RKO (cell line): ENCODE data around the gene PTCD2.
A peak's percentile ranks its signal among the peaks of the same experiment; 100 is the strongest.

Experiments used
- DNase-seq: peaks from one replicate; pipeline ENCODE4 v3.0.0-alpha.2; 2016; ENCODE audit warnings: low spot score

PTCD2 gene, protein sequence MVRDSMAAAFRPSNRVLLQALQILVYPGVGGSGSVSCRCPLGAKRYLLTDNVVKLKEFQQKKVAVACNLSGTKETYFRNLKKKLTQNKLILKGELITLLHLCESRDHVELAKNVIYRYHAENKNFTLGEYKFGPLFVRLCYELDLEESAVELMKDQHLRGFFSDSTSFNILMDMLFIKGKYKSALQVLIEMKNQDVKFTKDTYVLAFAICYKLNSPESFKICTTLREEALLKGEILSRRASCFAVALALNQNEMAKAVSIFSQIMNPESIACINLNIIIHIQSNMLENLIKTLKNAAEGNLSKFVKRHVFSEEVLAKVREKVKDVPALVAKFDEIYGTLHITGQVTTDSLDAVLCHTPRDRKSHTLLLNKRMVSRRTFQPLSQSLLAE

DNA sequence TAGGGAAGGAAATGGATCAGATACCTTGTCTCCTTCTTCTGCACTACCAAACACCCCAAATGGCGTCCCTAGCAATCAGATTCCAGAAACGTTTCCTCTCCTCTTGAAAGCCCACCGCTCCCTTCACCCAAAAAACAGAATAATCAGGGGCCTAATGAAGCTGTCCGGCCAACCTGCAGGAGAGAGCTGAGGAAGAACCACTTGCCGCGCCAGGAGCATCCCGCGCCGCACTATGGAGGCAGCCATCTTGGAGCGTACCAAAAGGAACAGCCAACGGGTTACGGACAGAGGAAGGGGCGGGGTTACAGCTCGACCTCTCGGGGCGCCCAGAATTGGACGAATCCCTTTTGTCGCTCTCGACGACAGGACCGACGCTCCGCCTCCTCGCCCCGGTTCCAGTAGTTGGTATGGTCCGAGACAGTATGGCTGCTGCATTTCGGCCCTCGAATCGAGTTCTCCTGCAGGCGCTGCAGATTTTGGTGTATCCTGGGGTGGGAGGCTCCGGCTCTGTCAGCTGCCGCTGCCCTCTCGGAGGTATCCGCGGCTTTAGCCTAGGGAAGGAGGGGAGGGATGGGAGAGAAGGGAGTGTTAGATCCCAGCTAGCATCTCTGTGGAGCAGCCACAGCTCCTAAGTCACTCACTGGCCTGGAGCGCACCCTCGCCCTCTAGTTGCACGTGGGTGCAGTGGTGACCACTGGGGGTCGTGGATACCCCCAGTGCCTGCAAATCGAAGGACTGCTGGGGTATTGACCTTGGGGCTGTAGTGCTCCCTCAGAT is at the start of gene PTCD2, which contains the start of gene MRPS27:
Gene PTCD2, plus strand, starts transcription at position 398 of the 777 bp plus-strand sequence. Its CDS starts 10 bp downstream, at position 408.
Gene MRPS27, minus strand, starts transcription at position 265 of the 777 bp plus-strand sequence. Its CDS starts 19 bp downstream, at position 246.
- DNase-seq, result peak; percentile 99

DNA sequence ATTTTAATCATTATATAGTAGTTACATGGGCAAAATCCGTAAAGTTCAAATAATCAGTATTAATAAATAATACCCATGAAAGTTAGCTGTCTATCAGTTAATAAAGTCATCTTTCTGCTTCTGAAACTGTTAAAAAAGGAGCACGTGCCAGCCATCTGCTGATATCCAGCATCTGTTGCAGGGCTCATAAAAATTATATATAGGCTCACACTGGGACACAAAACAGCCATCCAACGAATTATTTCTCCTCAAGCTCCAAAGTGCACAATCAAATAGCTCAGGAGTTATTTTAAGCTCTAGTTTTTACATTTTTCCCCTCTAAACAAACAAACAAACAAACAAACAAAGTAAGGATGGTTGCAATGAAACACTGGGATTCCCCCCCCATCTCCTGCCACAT is 48.5 kb upstream of the PTCD2 start:
- DNase-seq, result no peak

DNA sequence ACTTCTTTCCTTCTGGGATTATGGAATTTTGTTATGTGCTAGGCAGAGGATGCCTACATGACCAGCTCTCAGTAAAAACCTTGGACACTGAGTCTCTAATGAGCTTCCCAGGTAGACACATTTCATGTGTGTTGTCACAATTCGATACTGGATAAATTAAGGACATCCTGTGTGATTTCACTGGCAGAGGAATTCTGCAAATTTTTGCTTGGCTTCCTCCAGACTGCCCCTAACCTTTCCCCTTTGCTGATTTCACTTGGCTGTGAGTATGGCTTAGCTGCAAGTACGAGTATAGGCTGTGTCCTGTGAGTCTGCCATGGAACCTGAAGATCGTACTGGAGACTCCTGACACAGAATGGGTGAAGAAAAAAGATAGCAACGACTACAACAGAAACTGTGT is 47.8 kb upstream of the PTCD2 start:
- DNase-seq, result no peak

DNA sequence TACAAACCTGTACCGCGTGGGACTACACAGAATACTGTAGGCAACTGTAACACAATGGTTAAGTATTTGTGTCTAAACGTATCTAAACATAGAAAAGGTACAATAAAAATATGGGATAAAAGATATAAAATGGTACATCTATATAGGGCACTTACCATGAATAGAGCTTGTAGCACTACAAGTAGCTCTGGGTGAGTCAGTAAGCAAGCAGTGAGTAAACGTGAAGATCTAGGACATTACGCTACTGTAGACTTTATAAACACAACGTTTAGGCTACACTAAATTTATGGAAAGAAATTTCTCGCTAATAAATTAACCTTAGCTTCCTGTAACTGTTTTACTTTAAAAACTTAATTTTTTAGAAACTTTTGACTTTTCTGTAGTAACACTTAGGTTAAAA is 46.6 kb upstream of the PTCD2 start:
- no peak for DNase-seq

DNA sequence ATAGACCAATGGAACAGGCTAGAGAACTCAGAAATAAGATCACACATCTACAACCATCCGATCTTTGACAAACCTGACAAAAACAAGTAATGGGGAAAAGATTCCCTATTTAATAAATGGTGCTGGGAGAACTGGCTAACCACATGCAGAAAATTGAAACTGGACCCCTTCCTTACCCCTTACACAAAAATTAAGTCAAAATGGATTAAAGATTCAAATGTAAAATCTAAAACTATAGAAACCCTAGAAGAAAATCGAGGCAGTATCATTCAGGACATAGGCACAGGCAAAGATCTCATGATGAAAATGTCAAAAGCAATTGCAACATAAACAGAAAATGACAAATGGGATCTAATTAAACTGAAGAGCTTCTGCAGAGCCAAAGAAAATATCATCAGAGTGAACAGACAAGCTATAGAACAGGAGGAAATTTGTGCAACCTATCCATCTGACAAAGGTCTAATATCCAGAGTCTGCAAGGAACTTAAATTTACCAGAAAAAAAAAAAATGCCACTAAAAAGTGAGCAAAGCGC is 43.9 kb upstream of the PTCD2 start:
- no peak for DNase-seq

- DNase-seq, result peak; percentile 43
Measured at GRCh38 chr5:72280581-72281069, 39.5 kb upstream of the PTCD2 start.

GRCh38 chr5:72281430-72281763 is 38.8 kb upstream of the PTCD2 start:
- no peak for DNase-seq

DNA sequence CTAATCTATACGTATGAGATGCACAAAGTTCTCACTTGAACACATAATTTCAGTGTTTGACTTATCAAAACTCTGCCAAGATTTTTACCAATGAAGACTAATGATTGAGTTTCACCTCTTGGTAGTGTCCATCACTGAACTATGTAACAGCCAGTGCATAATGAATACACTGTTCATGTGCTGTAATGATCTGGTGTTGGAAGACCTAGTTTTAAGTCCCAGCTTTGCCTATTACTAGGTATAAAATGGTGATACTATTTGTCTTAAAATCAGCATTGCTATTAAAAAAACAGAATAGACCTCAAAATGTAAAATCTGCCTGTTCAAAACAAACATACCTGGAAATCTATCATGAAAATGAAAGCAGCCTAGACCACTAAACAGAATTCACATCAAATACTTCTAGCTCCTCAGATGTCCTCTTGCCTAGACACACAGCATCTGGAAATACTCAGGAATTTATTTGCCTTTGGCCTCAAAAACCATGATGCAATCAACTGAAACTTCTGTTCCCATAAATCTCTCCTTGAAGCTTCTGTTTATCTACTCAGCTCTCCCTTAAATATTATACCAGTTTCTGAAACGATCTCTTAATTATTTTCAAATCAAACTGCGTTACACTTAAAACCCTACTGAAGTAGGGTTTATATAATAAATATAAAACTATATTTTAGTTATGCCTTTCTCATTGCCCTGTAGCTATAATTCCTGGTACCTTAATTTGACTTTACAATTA is 38.2 kb upstream of the PTCD2 start:
- peak; percentile 26 for DNase-seq

GRCh38 chr5:72282878-72283277 is 37.3 kb upstream of the PTCD2 start:
- DNase-seq, result no peak

DNA sequence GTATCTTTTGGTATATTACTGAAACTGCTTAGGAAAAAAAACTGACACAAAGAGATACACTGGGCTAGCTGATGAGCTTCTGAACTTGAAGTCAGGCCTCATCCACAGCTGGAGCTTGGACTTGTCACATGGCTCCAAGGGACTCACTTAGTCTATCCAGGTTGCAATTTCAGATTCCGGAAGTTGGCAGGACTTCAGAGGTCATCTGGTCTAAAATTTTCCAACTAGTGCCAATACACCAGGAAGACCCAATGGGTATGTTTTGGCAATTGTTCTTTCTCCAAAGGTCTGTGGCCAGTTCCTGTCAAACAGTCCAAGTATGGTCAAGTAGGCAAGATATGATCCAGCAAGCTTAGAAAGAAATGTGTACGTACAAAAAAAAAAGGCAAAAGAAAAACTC is 36.8 kb upstream of the PTCD2 start:
- DNase-seq, result no peak

GRCh38 chr5:72284559-72285423 is 35.4 kb upstream of the PTCD2 start:
- no peak for DNase-seq

GRCh38 chr5:72285424-72285821 is 34.8 kb upstream of the PTCD2 start:
- DNase-seq, result no peak

- no peak for DNase-seq
Measured at GRCh38 chr5:72286798-72287197, 33.4 kb upstream of the PTCD2 start.

- DNase-seq, result no peak
Measured at GRCh38 chr5:72288924-72289323, 31.2 kb upstream of the PTCD2 start.

- DNase-seq, result no peak
Measured at GRCh38 chr5:72290356-72291133, 29.6 kb upstream of the PTCD2 start.

DNA sequence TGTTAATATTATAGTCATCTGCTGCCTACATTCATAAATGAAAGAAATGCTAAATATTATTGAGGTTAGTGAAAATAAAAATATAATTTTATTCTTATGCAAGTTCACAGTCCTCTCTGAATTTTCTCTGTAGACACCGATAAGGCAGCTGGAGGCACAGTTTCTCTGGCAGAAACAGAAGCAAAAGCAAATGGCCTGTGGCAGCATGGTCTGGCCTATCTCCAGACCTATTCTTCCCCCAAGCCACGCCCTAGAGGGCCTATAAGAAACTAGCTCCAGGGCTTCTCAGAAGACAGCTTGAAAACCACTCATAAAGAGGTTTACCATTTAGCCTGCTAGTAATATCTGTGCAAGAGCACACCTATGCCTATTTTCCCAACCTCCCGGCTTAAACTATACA is 28.6 kb upstream of the PTCD2 start:
- DNase-seq, result no peak

GRCh38 chr5:72292411-72292810 is 27.8 kb upstream of the PTCD2 start:
- DNase-seq, result no peak

GRCh38 chr5:72293495-72294055 is 26.6 kb upstream of the PTCD2 start:
- no peak for DNase-seq

GRCh38 chr5:72294473-72294872 is 25.7 kb upstream of the PTCD2 start:
- DNase-seq, result no peak

GRCh38 chr5:72295539-72295938 is 24.6 kb upstream of the PTCD2 start:
- no peak for DNase-seq
